ENCODE results near the gene HOXA3. TPM values are rescaled to one million over a fixed set of nuclear protein-coding genes. Genes with fewer than 3 reads are reported as not detected.

Gene HOXA3
- total and polyA plus RNA-seq, 3 experiments from 2014 or later, result not detected

- POLR2A ChIA-PET, result interaction anchor here (0.6 kb wide), 1 partner anchor 22 kb away, joined by 3 read pairs; no protein-coding TSS in a partner anchor
- Histone ChIP-seq H3K27ac (ENCODE audit: low read depth, low read length) (no peak overlapping the region), H3K4me3 (ENCODE audit: low read length) (no peak overlapping the region), H3K4me1 (ENCODE audit: insufficient read depth, low read length) (peaks cover 35% of the 10 kb centered on the region), H3K27me3 (ENCODE audit: insufficient read depth, low read length, poor library complexity, severe bottlenecking) (peaks cover 69% of the 10 kb centered on the region), H3K9me3 (ENCODE audit: low read length) (no peaks in the 10 kb centered on the region), H3K36me3 (ENCODE audit: insufficient read depth, low read length) (no peaks in the 10 kb centered on the region)
- CTCF ChIA-PET, result interaction anchor here (0.8 to 1.0 kb wide), 4 partner anchors 9 to 31 kb away, joined by 3 to 4 read pairs (median 3); no protein-coding TSS in a partner anchor
- peak in 1 of 5 donors; percentile 9 for DNase-seq
- peak overlapping the region in 1 of 7 donors; percentile 61 for H3K4me3 Mint-ChIP-seq
- H3K36me3 Mint-ChIP-seq, result no peaks in the 10 kb centered on the region
- peaks cover 36 to 43% (median 41%) of the 10 kb centered on the region in 3 donors for H3K4me1 Mint-ChIP-seq
- peak overlapping the region in 1 of 8 donors; percentile 1 for H3K27ac Mint-ChIP-seq
- peaks cover 71 to 87% of the 10 kb centered on the region in 2 donors for H3K27me3 Mint-ChIP-seq
- peaks cover 0 to 7% (median 0%) of the 10 kb centered on the region in 5 donors for H3K9me3 Mint-ChIP-seq
These were observed 30.0 kb upstream of the HOXA3 start for GRCh38 chr7:27182285-27182841.

- Mint-ChIP-seq H3K4me3 (peak overlapping the region in 1 of 7 donors; percentile 61), H3K4me1 (peaks cover 33 to 40% (median 35%) of the 10 kb centered on the region in 3 donors), H3K27ac (peak overlapping the region in 1 of 8 donors; percentile 70), H3K36me3 (no peaks in the 10 kb centered on the region), H3K9me3 (peaks cover 0 to 7% (median 0%) of the 10 kb centered on the region in 5 donors), H3K27me3 (peaks cover 66 to 85% of the 10 kb centered on the region in 2 donors)
- H3K4me3 ChIP-seq (ENCODE audit: low read length), result no peak overlapping the region
- H3K36me3 ChIP-seq (ENCODE audit: insufficient read depth, low read length), result no peaks in the 10 kb centered on the region
- no peaks in the 10 kb centered on the region for H3K9me3 ChIP-seq (ENCODE audit: low read length)
- peaks cover 33% of the 10 kb centered on the region for H3K4me1 ChIP-seq (ENCODE audit: insufficient read depth, low read length)
- ChIA-PET CTCF (interaction anchor here (0.9 kb wide), 1 partner anchor 14 kb away, joined by 4 read pairs; no protein-coding TSS in a partner anchor), POLR2A (interaction anchor here (0.6 kb wide), 1 partner anchor 23 kb away, joined by 3 read pairs; no protein-coding TSS in a partner anchor)
- no peak overlapping the region for H3K27ac ChIP-seq (ENCODE audit: low read depth, low read length)
- DNase-seq, result peak in 1 of 5 donors; percentile 17
- H3K27me3 ChIP-seq (ENCODE audit: insufficient read depth, low read length, poor library complexity, severe bottlenecking), result peaks cover 64% of the 10 kb centered on the region
These were observed 29.5 kb upstream of the HOXA3 start for GRCh38 chr7:27181795-27182275.

- CTCF ChIA-PET, result interaction anchor here (0.6 to 5.2 kb wide), 15 partner anchors 8 to 1324 kb away, joined by 3 to 31 read pairs (median 5); partner anchors contain the start of gene HOXA7
- no peak overlapping the region for H3K27ac ChIP-seq (ENCODE audit: low read depth, low read length)
- peaks cover 53% of the 10 kb centered on the region for H3K27me3 ChIP-seq (ENCODE audit: insufficient read depth, low read length, poor library complexity, severe bottlenecking)
- no peaks in the 10 kb centered on the region for H3K36me3 ChIP-seq (ENCODE audit: insufficient read depth, low read length)
- H3K4me1 ChIP-seq (ENCODE audit: insufficient read depth, low read length), result peaks cover 26% of the 10 kb centered on the region
- H3K9me3 ChIP-seq (ENCODE audit: low read length), result no peaks in the 10 kb centered on the region
- Mint-ChIP-seq H3K27me3 (peaks cover 59 to 85% of the 10 kb centered on the region in 2 donors), H3K36me3 (no peaks in the 10 kb centered on the region), H3K4me3 (peak overlapping the region in 2 of 7 donors; percentile 24 to 61), H3K27ac (peak overlapping the region in 1 of 8 donors; percentile 70), H3K4me1 (peaks cover 25 to 32% (median 26%) of the 10 kb centered on the region in 3 donors), H3K9me3 (peaks cover 0 to 5% (median 0%) of the 10 kb centered on the region in 5 donors)
- DNase-seq, result peak in 1 of 5 donors; percentile 25
- no peak overlapping the region for H3K4me3 ChIP-seq (ENCODE audit: low read length)
- POLR2A ChIA-PET, result no interaction called here
These were observed 28.3 kb upstream of the HOXA3 start for GRCh38 chr7:27180431-27181420.

GRCh38 chr7:27179503-27180430 lies 27.4 kb upstream of the HOXA3 start:
- peaks cover 16% of the 10 kb centered on the region for H3K4me1 ChIP-seq (ENCODE audit: insufficient read depth, low read length)
- peak overlapping the region in 1 of 8 donors; percentile 44 for H3K27ac Mint-ChIP-seq
- H3K36me3 Mint-ChIP-seq, result no peaks in the 10 kb centered on the region
- no peaks in the 10 kb centered on the region for H3K36me3 ChIP-seq (ENCODE audit: insufficient read depth, low read length)
- peaks cover 59 to 85% of the 10 kb centered on the region in 2 donors for H3K27me3 Mint-ChIP-seq
- peaks cover 50% of the 10 kb centered on the region for H3K27me3 ChIP-seq (ENCODE audit: insufficient read depth, low read length, poor library complexity, severe bottlenecking)
- CTCF ChIA-PET, result interaction anchor here (0.6 to 5.2 kb wide), 20 partner anchors 8 to 1323 kb away, joined by 3 to 31 read pairs (median 5); partner anchors contain the start of gene HOXA7
- H3K4me3 ChIP-seq (ENCODE audit: low read length), result no peak overlapping the region
- POLR2A ChIA-PET, result no interaction called here
- peaks cover 0 to 3% (median 0%) of the 10 kb centered on the region in 5 donors for H3K9me3 Mint-ChIP-seq
- H3K27ac ChIP-seq (ENCODE audit: low read depth, low read length), result no peak overlapping the region
- no peaks in the 10 kb centered on the region for H3K9me3 ChIP-seq (ENCODE audit: low read length)
- DNase-seq, result peak in 3 of 5 donors; percentile 40 to 58 (median 53)
- H3K4me3 Mint-ChIP-seq, result peak overlapping the region in 5 of 7 donors; percentile 4 to 45 (median 29)
- H3K4me1 Mint-ChIP-seq, result peaks cover 16 to 25% (median 18%) of the 10 kb centered on the region in 3 donors

- H3K36me3 ChIP-seq (ENCODE audit: insufficient read depth, low read length), result no peaks in the 10 kb centered on the region
- ChIA-PET CTCF (interaction anchor here (0.9 to 5.2 kb wide), 19 partner anchors 8 to 1322 kb away, joined by 3 to 31 read pairs (median 5); partner anchors contain the start of gene HOXA7), POLR2A (no interaction called here)
- no peak overlapping the region for H3K27ac ChIP-seq (ENCODE audit: low read depth, low read length)
- Mint-ChIP-seq H3K36me3 (no peaks in the 10 kb centered on the region), H3K27ac (peak overlapping the region in 1 of 8 donors; percentile 75), H3K27me3 (peaks cover 62 to 82% of the 10 kb centered on the region in 2 donors), H3K4me3 (no peak overlapping the region), H3K9me3 (peaks cover 0 to 2% (median 0%) of the 10 kb centered on the region in 5 donors), H3K4me1 (peaks cover 12 to 23% (median 14%) of the 10 kb centered on the region in 3 donors)
- H3K9me3 ChIP-seq (ENCODE audit: low read length), result no peaks in the 10 kb centered on the region
- H3K4me1 ChIP-seq (ENCODE audit: insufficient read depth, low read length), result peaks cover 18% of the 10 kb centered on the region
- peaks cover 53% of the 10 kb centered on the region for H3K27me3 ChIP-seq (ENCODE audit: insufficient read depth, low read length, poor library complexity, severe bottlenecking)
- DNase-seq, result peak in 1 of 5 donors; percentile 10
- H3K4me3 ChIP-seq (ENCODE audit: low read length), result no peak overlapping the region
These were observed 26.6 kb upstream of the HOXA3 start for GRCh38 chr7:27179030-27179429.

DNA sequence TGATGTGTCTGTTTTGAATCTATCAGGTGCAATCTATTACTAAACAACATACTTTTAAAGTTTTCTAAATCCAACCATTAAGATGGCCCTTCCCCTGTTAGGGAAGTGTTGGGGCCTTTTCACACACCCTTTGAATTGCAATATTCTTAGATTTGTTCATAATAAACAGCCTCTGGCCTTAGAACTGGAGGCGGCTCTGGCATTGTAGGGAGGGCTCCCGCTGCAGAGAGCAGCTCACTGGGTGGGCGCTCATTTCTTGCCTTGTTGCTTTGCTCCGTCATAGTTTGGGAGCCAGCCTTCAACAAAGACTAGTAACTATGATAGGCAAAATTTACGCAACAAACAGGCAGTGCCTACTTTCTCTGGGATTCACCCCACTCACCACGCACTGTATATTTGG lies 26.0 kb upstream of the HOXA3 start:
- H3K9me3 ChIP-seq (ENCODE audit: low read length), result no peaks in the 10 kb centered on the region
- H3K27me3 Mint-ChIP-seq, result peaks cover 57 to 77% of the 10 kb centered on the region in 2 donors
- H3K36me3 ChIP-seq (ENCODE audit: insufficient read depth, low read length), result no peaks in the 10 kb centered on the region
- H3K36me3 Mint-ChIP-seq, result no peaks in the 10 kb centered on the region
- peaks cover 0 to 2% (median 0%) of the 10 kb centered on the region in 5 donors for H3K9me3 Mint-ChIP-seq
- DNase-seq, result no peak
- H3K27ac ChIP-seq (ENCODE audit: low read depth, low read length), result no peak overlapping the region
- H3K4me3 ChIP-seq (ENCODE audit: low read length), result no peak overlapping the region
- H3K27me3 ChIP-seq (ENCODE audit: insufficient read depth, low read length, poor library complexity, severe bottlenecking), result peaks cover 48% of the 10 kb centered on the region
- ChIA-PET POLR2A (no interaction called here), CTCF (interaction anchor here (0.9 to 5.2 kb wide), 10 partner anchors 9 to 496 kb away, joined by 3 to 31 read pairs (median 6); no protein-coding TSS in a partner anchor)
- H3K4me1 Mint-ChIP-seq, result peaks cover 8 to 18% (median 10%) of the 10 kb centered on the region in 3 donors
- H3K4me3 Mint-ChIP-seq, result no peak overlapping the region
- peak overlapping the region in 1 of 8 donors; percentile 23 for H3K27ac Mint-ChIP-seq
- peaks cover 15% of the 10 kb centered on the region for H3K4me1 ChIP-seq (ENCODE audit: insufficient read depth, low read length)

Data from CD8-positive, alpha-beta memory T cell (primary cell).